HG03565 (cell line): Measurements from ENCODE around the gene PLGLB1.
"Not testable (repeated sequence)": the region's sequence is repeated elsewhere in the genome, so short reads cannot be mapped to it uniquely, and the experiment has no call there.

Experiments used
- ATAC-seq: cut with Tn5 transposase; IDR thresholded peaks from one replicate; pipeline ENCODE4 v1.9.1; 2021; ENCODE audit warnings: mild to moderate bottlenecking, moderate library complexity; ENCODE audit not compliant: unreplicated experiment

PLGLB1 gene

GRCh38 chr2:87021744-87022143, at the start of gene PLGLB1:
TSS of gene PLGLB1 (minus strand) at chr2:87021844. CDS start at chr2:87021783, 61 bp downstream.
- not testable (repeated sequence) for ATAC-seq

- ATAC-seq, result not testable (repeated sequence)
Measured at GRCh38 chr2:87064305-87064704, 42.7 kb upstream of the PLGLB1 start.

- not testable (repeated sequence) for ATAC-seq
Measured at GRCh38 chr2:87063431-87063830, 41.8 kb upstream of the PLGLB1 start.

- ATAC-seq, result not testable (repeated sequence)
Measured at GRCh38 chr2:87061519-87061918, 39.9 kb upstream of the PLGLB1 start.

- ATAC-seq, result not testable (repeated sequence)
Measured at GRCh38 chr2:87057606-87058005, 36.0 kb upstream of the PLGLB1 start.

- ATAC-seq, result not testable (repeated sequence)
Measured at GRCh38 chr2:87056843-87057242, 35.2 kb upstream of the PLGLB1 start.

- ATAC-seq, result not testable (repeated sequence)
Measured at GRCh38 chr2:87056435-87056834, 34.8 kb upstream of the PLGLB1 start.

GRCh38 chr2:87054375-87054774, 32.7 kb upstream of the PLGLB1 start:
- not testable (repeated sequence) for ATAC-seq

GRCh38 chr2:87041321-87041978, 19.8 kb upstream of the PLGLB1 start:
- ATAC-seq, result not testable (repeated sequence)

GRCh38 chr2:87028607-87029006, 7.0 kb upstream of the PLGLB1 start:
- ATAC-seq, result not testable (repeated sequence)

GRCh38 chr2:87026816-87027215, 5.2 kb upstream of the PLGLB1 start:
- not testable (repeated sequence) for ATAC-seq

GRCh38 chr2:87025927-87026326, 4.3 kb upstream of the PLGLB1 start:
- ATAC-seq, result not testable (repeated sequence)

GRCh38 chr2:87023988-87024615, 2.5 kb upstream of the PLGLB1 start:
- not testable (repeated sequence) for ATAC-seq

- ATAC-seq, result not testable (repeated sequence)
Measured at GRCh38 chr2:87021043-87021442, 601 bp downstream of the PLGLB1 start.

GRCh38 chr2:87019053-87019452, 2.6 kb downstream of the PLGLB1 start:
- not testable (repeated sequence) for ATAC-seq

GRCh38 chr2:87014489-87015169, 7.0 kb downstream of the PLGLB1 start:
- not testable (repeated sequence) for ATAC-seq

GRCh38 chr2:87004398-87004797, 17.2 kb downstream of the PLGLB1 start:
- ATAC-seq, result not testable (repeated sequence)
